Subcutaneous adipose tissue (tissue), 4 donors: Measurements from ENCODE around the gene MUC2. TPM values are rescaled to one million over a fixed set of nuclear protein-coding genes. Genes with fewer than 3 reads are reported as not detected.

Experiments used
- total RNA-seq, 4 donors: library from RNA; depleted of rRNA; stranded (reverse); fragments of >200 nt; gene quantifications; one replicate each; pipeline ENCODE4 v1.1.0, GENCODE V29; 2016
- TF ChIP-seq, protein P1 (sequence below): fragments of 450-650 bp; IDR thresholded peaks from one replicate; pipeline ENCODE4 v1.5.1; 2016; ENCODE audit warnings: low read depth, mild to moderate bottlenecking, control low read depth, antibody characterized with exemption, moderate library complexity

The MUC2 gene
- total RNA-seq, 4 donors from 2014 or later: under 0.01 to 1.3 TPM; not detected in 2

DNA sequence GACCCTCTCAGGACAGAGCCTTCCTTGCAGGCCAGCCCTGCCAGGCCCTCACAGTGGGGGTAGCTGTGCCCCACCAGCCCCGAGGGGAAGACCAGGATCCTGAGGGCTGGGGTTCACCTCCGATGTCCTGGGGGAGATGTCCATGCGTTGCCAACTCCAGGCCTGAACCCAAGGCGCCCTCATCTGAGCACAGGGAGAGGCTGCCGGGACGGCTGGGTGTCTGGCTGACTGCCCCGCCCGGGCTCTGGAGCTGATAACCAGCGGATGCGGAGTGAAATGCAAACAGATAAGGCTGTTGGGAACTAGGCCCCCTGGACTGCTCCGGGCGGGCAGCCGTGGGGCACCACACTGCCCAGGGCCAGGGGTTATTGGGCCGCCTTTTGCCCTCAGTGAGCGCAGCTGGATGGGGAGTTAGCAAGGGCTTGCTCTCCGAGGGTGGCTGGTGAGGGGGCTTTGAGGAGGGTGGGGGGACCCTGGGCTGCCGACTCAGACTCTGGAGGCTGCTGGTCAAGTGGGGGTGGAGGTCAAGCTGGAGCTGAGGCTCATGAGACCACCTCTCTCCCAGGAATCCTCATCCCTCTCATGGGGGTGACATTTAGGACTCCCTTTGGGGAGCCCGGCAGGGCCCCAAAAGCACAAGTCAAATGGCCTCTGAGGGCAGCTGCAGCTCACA is 32.6 kb upstream of the MUC2 start:
- TF ChIP-seq, protein P1, sequence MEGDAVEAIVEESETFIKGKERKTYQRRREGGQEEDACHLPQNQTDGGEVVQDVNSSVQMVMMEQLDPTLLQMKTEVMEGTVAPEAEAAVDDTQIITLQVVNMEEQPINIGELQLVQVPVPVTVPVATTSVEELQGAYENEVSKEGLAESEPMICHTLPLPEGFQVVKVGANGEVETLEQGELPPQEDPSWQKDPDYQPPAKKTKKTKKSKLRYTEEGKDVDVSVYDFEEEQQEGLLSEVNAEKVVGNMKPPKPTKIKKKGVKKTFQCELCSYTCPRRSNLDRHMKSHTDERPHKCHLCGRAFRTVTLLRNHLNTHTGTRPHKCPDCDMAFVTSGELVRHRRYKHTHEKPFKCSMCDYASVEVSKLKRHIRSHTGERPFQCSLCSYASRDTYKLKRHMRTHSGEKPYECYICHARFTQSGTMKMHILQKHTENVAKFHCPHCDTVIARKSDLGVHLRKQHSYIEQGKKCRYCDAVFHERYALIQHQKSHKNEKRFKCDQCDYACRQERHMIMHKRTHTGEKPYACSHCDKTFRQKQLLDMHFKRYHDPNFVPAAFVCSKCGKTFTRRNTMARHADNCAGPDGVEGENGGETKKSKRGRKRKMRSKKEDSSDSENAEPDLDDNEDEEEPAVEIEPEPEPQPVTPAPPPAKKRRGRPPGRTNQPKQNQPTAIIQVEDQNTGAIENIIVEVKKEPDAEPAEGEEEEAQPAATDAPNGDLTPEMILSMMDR: no peak

DNA sequence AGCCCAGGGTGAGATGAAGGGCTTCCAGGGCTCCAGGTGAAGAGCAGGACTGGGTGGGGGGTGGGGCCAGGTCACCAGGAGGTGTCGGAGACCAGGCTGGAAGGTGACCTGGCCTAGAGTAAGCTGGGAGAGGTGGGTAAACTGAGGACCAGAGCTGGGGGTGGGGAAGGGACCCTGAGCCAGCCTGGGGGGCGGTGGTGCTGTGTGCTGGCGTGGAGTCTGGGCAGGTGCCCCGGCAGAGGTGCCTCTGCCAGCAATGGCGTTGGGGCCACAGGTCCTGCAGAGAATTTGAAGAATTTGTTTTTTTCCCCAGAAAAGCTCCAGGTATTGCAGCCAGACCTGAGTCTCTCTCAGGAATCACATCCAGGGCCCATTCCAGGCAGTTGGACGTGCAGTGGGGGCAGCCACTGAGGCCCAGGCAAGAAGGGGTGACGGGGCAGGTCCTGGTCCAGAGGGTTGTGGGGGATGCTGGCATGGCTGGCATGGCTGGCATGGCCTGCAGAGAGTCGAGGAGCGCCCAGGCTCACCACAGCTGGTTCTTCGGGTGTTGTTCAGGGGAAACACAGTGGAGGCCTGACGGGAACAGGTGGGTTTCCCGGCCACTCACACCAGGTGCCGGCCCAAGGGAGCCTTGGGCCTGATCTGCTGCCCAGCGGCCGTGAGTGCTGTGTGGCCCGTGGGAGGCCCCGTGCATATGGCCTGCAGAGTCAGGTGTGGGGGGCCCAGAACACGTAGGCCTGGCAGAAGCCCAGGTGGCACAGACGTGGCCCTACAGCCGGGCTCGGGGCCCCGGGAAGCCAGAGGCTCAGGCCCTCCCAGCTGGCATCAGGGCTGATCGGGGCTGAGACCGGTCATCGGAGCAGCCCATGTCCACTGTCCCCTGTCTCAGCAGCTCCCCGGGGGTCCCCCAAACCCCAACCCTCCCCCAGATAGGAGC is 31.8 kb upstream of the MUC2 start:
- TF ChIP-seq, protein P1: no peak

DNA sequence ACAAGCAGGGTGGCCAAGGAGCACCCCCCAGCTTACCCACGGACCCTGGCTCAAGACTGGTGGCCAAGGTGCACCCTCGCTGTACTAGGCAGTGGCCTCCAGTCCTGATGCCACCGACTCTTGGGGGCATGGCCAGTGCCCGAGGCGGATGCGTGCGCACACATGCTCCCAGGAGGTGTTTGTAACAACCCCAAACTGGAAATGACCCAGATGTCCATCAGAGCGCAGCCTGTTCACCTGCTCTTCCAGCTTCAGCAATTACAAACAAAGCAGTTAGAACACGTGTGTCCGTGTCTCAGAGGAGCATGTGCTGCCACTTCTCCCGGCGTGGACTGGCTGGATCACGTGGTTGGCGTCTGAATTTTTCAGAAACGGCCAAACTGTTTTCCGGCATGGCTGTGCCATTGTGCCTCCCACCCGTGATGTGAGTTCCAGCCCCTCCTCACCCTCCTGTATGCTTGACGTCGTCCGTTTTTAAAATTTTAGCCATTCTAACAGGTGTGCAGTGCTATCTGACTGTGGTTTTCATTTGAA is 31.0 kb upstream of the MUC2 start:
- TF ChIP-seq, protein P1: no peak

DNA sequence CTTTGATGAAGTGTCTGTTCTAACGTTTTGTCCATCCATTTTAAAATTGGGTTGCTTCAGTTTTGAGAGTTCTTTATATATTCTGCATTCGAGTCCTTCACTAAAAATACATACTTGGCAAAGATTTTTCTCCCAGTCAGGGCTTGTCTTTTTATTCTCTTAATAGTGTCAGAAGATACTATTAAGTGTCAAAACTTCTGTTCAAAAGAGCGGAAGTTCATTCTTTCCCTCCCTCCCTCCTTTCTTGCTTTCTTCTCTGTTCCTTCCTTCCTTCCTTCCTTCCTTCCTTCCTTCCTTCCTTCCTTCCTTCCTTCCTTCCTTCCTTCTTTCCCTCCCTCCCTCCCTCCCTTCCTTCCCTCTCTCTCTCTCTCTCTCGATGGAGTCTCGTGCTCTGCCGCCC is 30.5 kb upstream of the MUC2 start:
- TF ChIP-seq, protein P1: no peak

DNA sequence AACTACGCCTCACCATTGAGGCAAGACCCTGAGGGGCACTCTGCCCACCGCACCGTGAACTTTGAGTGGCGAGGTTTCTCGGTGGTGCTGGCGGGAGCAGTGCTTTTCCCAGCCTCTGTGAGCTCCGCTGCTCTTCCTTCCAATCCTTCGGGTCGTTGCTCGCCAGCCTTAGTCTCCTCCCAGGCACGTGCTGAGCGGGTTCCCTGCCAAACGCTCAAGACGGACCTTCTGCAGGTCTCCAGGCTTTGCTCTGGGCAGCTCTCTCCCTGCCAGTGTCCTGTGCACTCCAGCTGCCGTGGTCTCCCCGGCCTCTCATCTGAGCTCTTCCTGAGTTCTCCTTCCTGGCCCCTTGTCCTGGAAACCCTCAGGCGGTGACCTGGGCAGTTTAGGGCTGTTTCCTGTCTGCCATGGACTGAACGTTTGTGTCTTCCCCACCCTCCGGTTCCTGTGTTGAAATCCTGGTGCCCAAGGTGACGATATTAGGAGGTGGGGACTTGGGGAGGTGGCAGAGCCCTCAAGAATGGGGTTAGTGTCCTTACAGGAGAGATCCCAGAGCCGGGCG is 27.0 kb upstream of the MUC2 start:
- TF ChIP-seq, protein P1: no peak

DNA sequence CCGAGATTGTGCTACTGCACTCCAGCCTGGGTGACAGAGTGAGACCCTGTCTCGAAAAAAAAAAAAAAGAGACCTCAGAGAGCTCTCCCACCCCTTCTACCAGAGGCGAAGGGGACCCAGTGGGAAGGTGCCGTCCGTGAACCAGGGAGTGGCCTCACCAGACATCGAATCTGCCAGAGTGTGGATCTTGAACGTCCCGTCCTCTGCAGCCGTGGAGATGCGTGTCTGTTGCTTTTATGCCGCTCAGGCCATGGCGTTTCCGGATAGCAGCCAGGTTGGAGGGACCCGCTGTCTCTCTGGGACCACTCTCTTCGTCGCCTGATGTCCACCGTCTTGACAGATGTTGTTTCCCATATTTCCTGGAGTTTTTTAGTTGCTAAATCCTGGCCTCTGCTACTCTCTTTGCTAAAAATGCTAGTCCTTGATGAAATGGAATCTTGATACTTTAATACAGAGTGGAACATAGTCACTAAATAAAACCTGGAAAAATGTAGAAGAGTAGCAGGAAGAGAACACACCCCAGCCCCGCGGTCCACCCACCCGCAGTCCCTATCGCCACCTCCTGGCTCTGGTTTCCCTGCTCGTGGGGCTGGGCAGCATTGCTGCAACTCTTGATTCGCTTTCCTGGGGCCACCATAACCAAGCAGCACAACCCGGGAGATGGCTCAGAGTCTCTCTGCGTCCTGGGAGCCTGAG is 26.2 kb upstream of the MUC2 start:
- TF ChIP-seq, protein P1: no peak
